Natural killer cell (primary cell): Measurements from ENCODE around the gene RALGPS2. TPM values are rescaled to one million over a fixed set of nuclear protein-coding genes. Genes with fewer than 3 reads are reported as not detected.

ENCODE experiments used
- ATAC-seq, 3 donors: fragments of 150-1000 bp in 2 of 3; fragments of 200-7000 bp in 1 of 3; cut with Tn5 transposase; 1 replicate in 1 of 3; 2 replicates in 2 of 3; pipeline ENCODE4 v1.10.0; 2021; ENCODE audit warnings: mild to moderate bottlenecking in 2 of 3, moderate library complexity in 2 of 3
- DNase-seq, 2 donors: peaks; one replicate each; pipeline versions ENCODE4 v3.0.0 to v3.0.0-alpha.2; 2013 to 2021; ENCODE audit warnings: mixed read lengths in 1 of 2
- H3K27ac ChIP-seq: one replicate; pipeline ENCODE4 v1.5.1; 2013; ENCODE audit warnings: mild to moderate bottlenecking, low read length
- H3K27me3 ChIP-seq: one replicate; pipeline ENCODE4 v1.6.1; 2013; ENCODE audit warnings: low read length; ENCODE audit not compliant: control insufficient read depth, insufficient read depth
- H3K36me3 ChIP-seq: one replicate; pipeline ENCODE4 v1.6.1; 2013; ENCODE audit warnings: low read length; ENCODE audit not compliant: control insufficient read depth, insufficient read depth
- H3K4me1 ChIP-seq: one replicate; pipeline ENCODE4 v1.6.1; 2013; ENCODE audit warnings: low read length; ENCODE audit not compliant: control insufficient read depth, insufficient read depth
- H3K4me3 ChIP-seq: one replicate; pipeline ENCODE4 v1.5.1; 2013; ENCODE audit warnings: low read length
- H3K9me3 ChIP-seq: one replicate; pipeline ENCODE4 v1.6.1; 2013; ENCODE audit warnings: low read length; ENCODE audit not compliant: control insufficient read depth, insufficient read depth
- H3K27ac Mint-ChIP-seq, 2 donors: one replicate each; pipeline ENCODE4 v1.8.0; 2022; ENCODE audit warnings: mild to moderate bottlenecking in 2 of 2, mixed read lengths in 2 of 2, moderate library complexity in 1 of 2
- H3K27me3 Mint-ChIP-seq, 2 donors: one replicate each; pipeline ENCODE4 v1.8.0; 2022; ENCODE audit warnings: low read depth in 2 of 2, mixed read lengths in 2 of 2
- H3K36me3 Mint-ChIP-seq: one replicate; pipeline ENCODE4 v1.8.0; 2022; ENCODE audit warnings: mixed read lengths
- H3K4me1 Mint-ChIP-seq, 2 donors: one replicate each; pipeline ENCODE4 v1.8.0; 2022; ENCODE audit warnings: mixed read lengths in 2 of 2
- H3K4me3 Mint-ChIP-seq: one replicate; pipeline ENCODE4 v1.8.0; 2022; ENCODE audit warnings: mild to moderate bottlenecking, moderate library complexity, mixed read lengths
- H3K9me3 Mint-ChIP-seq, 2 donors: one replicate each; pipeline ENCODE4 v1.8.0; 2022; ENCODE audit warnings: mixed read lengths in 2 of 2
- CTCF ChIP-seq: fragments of 200-600 bp; IDR thresholded peaks from one replicate; pipeline ENCODE4 v1.8.0; 2022; ENCODE audit warnings: antibody characterized with exemption
- WGBS: methylation state at CpG from one replicate; pipeline ENCODE4 v1.1.7; 2013; ENCODE audit warnings: missing lambda C conversion rate; ENCODE audit not compliant: insufficient coverage; 5-methylcytosine and 5-hydroxymethylcytosine counted together
- intact Hi-C: fragments of 100-400 bp; cut with micrococcal nuclease; formaldehyde crosslinking; loops from one replicate; pipeline ENCODE4 v1.14.2; 2022
- total RNA-seq, 4 donors: library from RNA; stranded (reverse); fragments of 120-200 nt in 1 of 4; gene quantifications; one replicate each; pipeline versions ENCODE4 v1.2.3 to v1.2.4, GENCODE V29; 2013 to 2022

The RALGPS2 gene
- total RNA-seq, 3 donors from 2014 or later (not counting 1 experiment from before 2014, with no cell fraction given), result 11.1 to 12.4 (median 11.8) TPM

GRCh38 chr1:178895928-178896327 lies 170.9 kb downstream of the RALGPS2 start:
- intact Hi-C loops, result no loop called here
- TF ChIP-seq CTCF, result no peak
- H3K9me3 Mint-ChIP-seq, result peaks cover 0 to 3% of the 10 kb centered on the region in 2 donors
- H3K36me3 ChIP-seq, result peaks cover 2% of the 10 kb centered on the region
- no peak overlapping the region for H3K4me3 Mint-ChIP-seq
- peaks cover 4 to 6% of the 10 kb centered on the region in 2 donors for H3K4me1 Mint-ChIP-seq
- peaks cover 6% of the 10 kb centered on the region for H3K36me3 Mint-ChIP-seq
- no peak overlapping the region for H3K27ac ChIP-seq
- no peaks in the 10 kb centered on the region for H3K27me3 ChIP-seq
- H3K27me3 Mint-ChIP-seq, result no peaks in the 10 kb centered on the region
- ATAC-seq (no peak), DNase-seq (no peak)
- H3K4me3 ChIP-seq, result no peak overlapping the region
- no peak overlapping the region for H3K27ac Mint-ChIP-seq
- H3K9me3 ChIP-seq, result no peaks in the 10 kb centered on the region
- no peaks in the 10 kb centered on the region for H3K4me1 ChIP-seq

- no CpG with 5 or more reads among the region's 1 CpG for WGBS
- intact Hi-C loops, result no loop called here
- Mint-ChIP-seq H3K4me3 (no peak overlapping the region), H3K27me3 (no peaks in the 10 kb centered on the region), H3K36me3 (peaks cover 6% of the 10 kb centered on the region), H3K9me3 (peaks cover 0 to 3% of the 10 kb centered on the region in 2 donors), H3K4me1 (peaks cover 4 to 6% of the 10 kb centered on the region in 2 donors), H3K27ac (no peak overlapping the region)
- no peak overlapping the region for H3K27ac ChIP-seq
- H3K4me3 ChIP-seq, result no peak overlapping the region
- no peaks in the 10 kb centered on the region for H3K9me3 ChIP-seq
- no peak for ATAC-seq
- no peak for DNase-seq
- H3K4me1 ChIP-seq, result no peaks in the 10 kb centered on the region
- no peaks in the 10 kb centered on the region for H3K27me3 ChIP-seq
- no peak for TF ChIP-seq CTCF
- H3K36me3 ChIP-seq, result peaks cover 2% of the 10 kb centered on the region
Observed at GRCh38 chr1:178898401-178898800, 173.4 kb downstream of the RALGPS2 start.

GRCh38 chr1:178899402-178899801 lies 174.4 kb downstream of the RALGPS2 start:
- H3K4me1 Mint-ChIP-seq, result peaks cover 4 to 6% of the 10 kb centered on the region in 2 donors
- no peak for ATAC-seq
- H3K9me3 ChIP-seq, result no peaks in the 10 kb centered on the region
- WGBS, result no CpG with 5 or more reads among the region's 2 CpGs
- no peak overlapping the region for H3K27ac Mint-ChIP-seq
- TF ChIP-seq CTCF, result no peak
- peak overlapping the region; percentile 36 for H3K4me3 Mint-ChIP-seq
- no peaks in the 10 kb centered on the region for H3K27me3 ChIP-seq
- peaks cover 0 to 3% of the 10 kb centered on the region in 2 donors for H3K9me3 Mint-ChIP-seq
- H3K36me3 Mint-ChIP-seq, result peaks cover 8% of the 10 kb centered on the region
- H3K4me3 ChIP-seq, result no peak overlapping the region
- no peaks in the 10 kb centered on the region for H3K27me3 Mint-ChIP-seq
- peaks cover 2% of the 10 kb centered on the region for H3K36me3 ChIP-seq
- H3K27ac ChIP-seq, result no peak overlapping the region
- no peaks in the 10 kb centered on the region for H3K4me1 ChIP-seq
- DNase-seq, result no peak
- intact Hi-C loops, result no loop called here

GRCh38 chr1:178901482-178902125 lies 176.6 kb downstream of the RALGPS2 start:
- ATAC-seq, result no peak
- Histone ChIP-seq H3K4me1 (no peaks in the 10 kb centered on the region), H3K36me3 (no peaks in the 10 kb centered on the region), H3K9me3 (no peaks in the 10 kb centered on the region), H3K4me3 (no peak overlapping the region), H3K27me3 (no peaks in the 10 kb centered on the region), H3K27ac (no peak overlapping the region)
- DNase-seq, result no peak
- no peak overlapping the region for H3K4me3 Mint-ChIP-seq
- no CpG with 5 or more reads among the region's 1 CpG for WGBS
- intact Hi-C loops, result no loop called here
- peaks cover 4 to 6% of the 10 kb centered on the region in 2 donors for H3K4me1 Mint-ChIP-seq
- no peak for TF ChIP-seq CTCF
- no peaks in the 10 kb centered on the region for H3K27me3 Mint-ChIP-seq
- no peaks in the 10 kb centered on the region for H3K9me3 Mint-ChIP-seq
- peaks cover 10% of the 10 kb centered on the region for H3K36me3 Mint-ChIP-seq
- no peak overlapping the region for H3K27ac Mint-ChIP-seq
